BLaER1 treated with 17β-estradiol and CSF1 and Interleukin-3, amounts not matched to agents 10 nM and 100 nM (cell line): Measurements from ENCODE around the gene ODF2.
A peak's percentile ranks its signal among the peaks of the same experiment; 100 is the strongest.
"Not testable (repeated sequence)": the region's sequence is repeated elsewhere in the genome, so short reads cannot be mapped to it uniquely, and the experiment has no call there.

Experiments
- H3K27ac ChIP-seq, 11 experiments: shearing (Covaris generic); formaldehyde crosslinking; 2 replicates each; pipeline ENCODE4 v1.8.1; 2022
- H3K27me3 ChIP-seq, 11 experiments: shearing (Covaris generic); formaldehyde crosslinking; 2 replicates each; pipeline ENCODE4 v1.8.1; 2022
- H3K36me3 ChIP-seq, 11 experiments: shearing (Covaris generic); formaldehyde crosslinking; 2 replicates each; pipeline ENCODE4 v1.8.1; 2022
- H3K4me1 ChIP-seq, 10 experiments: shearing (Covaris generic); formaldehyde crosslinking; 2 replicates each; pipeline ENCODE4 v1.8.1; 2022
- H3K4me2 ChIP-seq, 11 experiments: shearing (Covaris generic); formaldehyde crosslinking; 2 replicates each; pipeline ENCODE4 v1.8.1; 2022
- H3K4me3 ChIP-seq, 10 experiments: shearing (Covaris generic); formaldehyde crosslinking; 2 replicates each; pipeline ENCODE4 v1.8.1; 2022
- H3K9ac ChIP-seq, 11 experiments: shearing (Covaris generic); formaldehyde crosslinking; 2 replicates each; pipeline ENCODE4 v1.8.1; 2022
- H3K9me3 ChIP-seq, 11 experiments: shearing (Covaris generic); formaldehyde crosslinking; replicated peaks in 1 of 11; 2 replicates each; pipeline ENCODE4 v1.8.1; 2022
- H4K20me1 ChIP-seq, 11 experiments: shearing (Covaris generic); formaldehyde crosslinking; 2 replicates each; pipeline ENCODE4 v1.8.1; 2022
- Cebpa-rat ChIP-seq, 11 experiments: shearing (Covaris generic); IDR thresholded peaks; 2 replicates each; pipeline ENCODE4 v1.8.1; 2022

Gene ODF2

GRCh38 chr9:128497824-128498610, 42.2 kb downstream of the ODF2 start:
- peaks cover 14 to 35% (median 32%) of the 10 kb centered on the region in 10 experiments for H3K4me1 ChIP-seq
- H3K27me3 ChIP-seq = no peaks in the 10 kb centered on the region
- H3K27ac ChIP-seq = no peak overlapping the region
- no peak overlapping the region for H3K4me2 ChIP-seq
- TF ChIP-seq Cebpa-rat (IDR thresholded peaks at IDR 0.05) = no peak
- no peak overlapping the region for H3K9ac ChIP-seq
- H3K4me3 ChIP-seq = no peak overlapping the region
- H4K20me1 ChIP-seq = peaks cover 0 to 6% (median 0%) of the 10 kb centered on the region in 11 experiments; a peak in 1 of 22 replicates
- H3K9me3 ChIP-seq = no peaks in the 10 kb centered on the region
- peaks cover 50 to 94% (median 85%) of the 10 kb centered on the region in 11 experiments for H3K36me3 ChIP-seq

GRCh38 chr9:128498911-128499310, 43.1 kb downstream of the ODF2 start:
- Histone ChIP-seq H3K27me3 (no peaks in the 10 kb centered on the region), H3K4me3 (no peak overlapping the region), H3K4me2 (no peak overlapping the region), H3K4me1 (peaks cover 17 to 33% (median 28%) of the 10 kb centered on the region in 10 experiments), H3K27ac (no peak overlapping the region), H3K9me3 (no peaks in the 10 kb centered on the region), H4K20me1 (peaks cover 0 to 6% (median 0%) of the 10 kb centered on the region in 11 experiments; a peak in 1 of 22 replicates), H3K9ac (no peak overlapping the region), H3K36me3 (peaks cover 50 to 88% (median 82%) of the 10 kb centered on the region in 11 experiments)
- no peak for TF ChIP-seq Cebpa-rat (IDR thresholded peaks at IDR 0.05)

DNA sequence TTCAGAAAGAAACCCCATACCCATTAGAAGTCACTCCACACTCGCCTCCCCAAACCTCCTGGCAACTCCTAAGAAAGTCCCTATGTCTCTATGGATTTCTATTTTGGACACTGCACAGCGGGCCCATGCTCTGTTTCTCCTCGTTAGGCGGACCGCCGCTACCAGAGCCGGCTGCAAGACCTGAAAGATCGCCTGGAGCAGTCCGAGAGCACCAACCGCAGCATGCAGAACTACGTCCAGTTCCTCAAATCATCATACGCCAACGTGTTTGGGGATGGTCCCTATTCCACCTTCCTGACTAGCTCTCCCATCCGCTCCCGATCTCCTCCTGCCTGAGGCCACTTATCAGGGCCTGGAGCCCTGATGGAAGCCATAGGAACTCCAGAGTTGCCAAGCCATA, 44.1 kb downstream of the ODF2 start:
- H3K4me1 ChIP-seq = peaks cover 9 to 26% (median 21%) of the 10 kb centered on the region in 10 experiments
- H3K27ac ChIP-seq = no peak overlapping the region
- H3K9me3 ChIP-seq = no peaks in the 10 kb centered on the region
- no peak overlapping the region for H3K9ac ChIP-seq
- no peaks in the 10 kb centered on the region for H3K27me3 ChIP-seq
- H3K4me2 ChIP-seq = no peak overlapping the region
- no peak overlapping the region for H3K4me3 ChIP-seq
- peaks cover 0 to 6% (median 0%) of the 10 kb centered on the region in 11 experiments; a peak in 2 of 22 replicates for H4K20me1 ChIP-seq
- H3K36me3 ChIP-seq = peaks cover 50 to 86% (median 80%) of the 10 kb centered on the region in 11 experiments
- TF ChIP-seq Cebpa-rat (IDR thresholded peaks at IDR 0.05) = no peak

GRCh38 chr9:128503415-128503825, 47.6 kb downstream of the ODF2 start:
- H3K9ac ChIP-seq = peak overlapping the region in 6 of 11 experiments; percentile 79 to 91 (median 89); a peak in 9 of 22 replicates
- peak overlapping the region in 10 of 11 experiments; percentile 79 to 98 (median 84); a peak in 18 of 22 replicates for H3K4me2 ChIP-seq
- not testable (repeated sequence) for H3K4me3 ChIP-seq

GRCh38 chr9:128503870-128504269, 48.1 kb downstream of the ODF2 start:
- peak overlapping the region; percentile 79 to 98 (median 84) for H3K4me2 ChIP-seq
- no peaks in the 10 kb centered on the region for H3K27me3 ChIP-seq
- no peak for TF ChIP-seq Cebpa-rat (IDR thresholded peaks at IDR 0.05)
- peak overlapping the region in 6 of 11 experiments; percentile 45 to 86 (median 81); a peak in 7 of 22 replicates for H3K27ac ChIP-seq
- H4K20me1 ChIP-seq = peaks cover 0 to 22% (median under 1%) of the 10 kb centered on the region in 11 experiments; a peak in 6 of 22 replicates
- H3K9ac ChIP-seq = peak overlapping the region; percentile 79 to 94 (median 88)
- peaks cover 35 to 63% (median 52%) of the 10 kb centered on the region in 11 experiments for H3K36me3 ChIP-seq
- peak overlapping the region; percentile 75 to 92 (median 84) for H3K4me3 ChIP-seq
- no peaks in the 10 kb centered on the region for H3K9me3 ChIP-seq
- H3K4me1 ChIP-seq = peaks cover 20 to 26% (median 23%) of the 10 kb centered on the region in 10 experiments

More at GRCh38 chr9:128503415-128503825, 47.6 kb downstream of the ODF2 start:
- H3K36me3 ChIP-seq = peaks cover 35 to 63% (median 53%) of the 10 kb centered on the region in 11 experiments
- not testable (repeated sequence) for H3K27me3 ChIP-seq, H3K9me3 ChIP-seq
- peaks cover 20 to 26% (median 23%) of the 10 kb centered on the region in 10 experiments for H3K4me1 ChIP-seq
- peak overlapping the region in 1 of 11 experiments; percentile 45; a peak in 1 of 22 replicates for H3K27ac ChIP-seq
- peaks cover 0 to 19% (median 5%) of the 10 kb centered on the region in 11 experiments; a peak in 6 of 22 replicates for H4K20me1 ChIP-seq

GRCh38 chr9:128504485-128505413, 48.9 kb downstream of the ODF2 start, which contains the start of gene GLE1:
Gene GLE1 (plus strand): TSS chr9:128504719. CDS start chr9:128504806, 87 bp downstream.
- H3K9me3 ChIP-seq = no peaks in the 10 kb centered on the region
- H3K27me3 ChIP-seq = no peaks in the 10 kb centered on the region
- H3K4me3 ChIP-seq = peak within 1 kb of the TSS; percentile 75 to 92 (median 84)
- H4K20me1 ChIP-seq = peaks cover 0 to 23% (median 0%) of the 10 kb centered on the region in 11 experiments; a peak in 6 of 22 replicates
- peaks cover 35 to 63% (median 52%) of the 10 kb centered on the region in 11 experiments for H3K36me3 ChIP-seq
- H3K27ac ChIP-seq = peak within 1 kb of the TSS; percentile 72 to 89 (median 82)
- H3K4me1 ChIP-seq = peaks cover 20 to 26% (median 23%) of the 10 kb centered on the region in 10 experiments
- H3K4me2 ChIP-seq = peak within 1 kb of the TSS; percentile 79 to 98 (median 86)
- H3K9ac ChIP-seq = peak within 1 kb of the TSS; percentile 79 to 94 (median 88)
- no peak for TF ChIP-seq Cebpa-rat (IDR thresholded peaks at IDR 0.05)

- Histone ChIP-seq H3K4me2 (peak overlapping the region; percentile 79 to 98 (median 86)), H3K4me1 (peaks cover 20 to 26% (median 23%) of the 10 kb centered on the region in 10 experiments), H3K27ac (peak overlapping the region in 8 of 11 experiments; percentile 72 to 89 (median 80); a peak in 11 of 22 replicates), H4K20me1 (peaks cover 0 to 23% (median 0%) of the 10 kb centered on the region in 11 experiments; a peak in 6 of 22 replicates), H3K9me3 (no peaks in the 10 kb centered on the region), H3K9ac (peak overlapping the region; percentile 79 to 94 (median 88)), H3K36me3 (peaks cover 35 to 63% (median 52%) of the 10 kb centered on the region in 11 experiments), H3K27me3 (no peaks in the 10 kb centered on the region), H3K4me3 (peak overlapping the region; percentile 75 to 92 (median 84))
- no peak for TF ChIP-seq Cebpa-rat (IDR thresholded peaks at IDR 0.05)
These were observed 49.6 kb downstream of the ODF2 start for GRCh38 chr9:128505414-128505765.

DNA sequence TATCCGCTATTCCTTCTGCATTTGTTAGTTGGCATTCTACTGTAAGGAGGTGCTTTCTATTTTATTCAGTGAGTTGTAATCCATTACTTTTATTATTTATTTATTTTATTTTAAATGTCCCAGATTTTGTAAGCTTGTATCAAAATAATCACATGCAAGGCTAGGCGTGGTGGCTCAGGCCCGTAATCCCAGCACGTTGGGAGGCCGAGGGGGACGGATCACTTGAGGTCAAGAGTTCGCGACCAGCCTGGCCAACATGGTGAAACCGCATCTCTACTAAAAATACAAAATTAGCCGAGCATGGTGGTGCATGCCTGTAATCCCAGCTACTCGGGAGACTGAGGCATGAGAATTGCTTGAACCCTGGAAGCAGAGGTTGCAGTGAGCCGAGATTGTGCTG, 50.1 kb downstream of the ODF2 start:
- not testable (repeated sequence) for H3K9me3 ChIP-seq, H3K27me3 ChIP-seq, H3K27ac ChIP-seq
- H3K4me3 ChIP-seq = peak overlapping the region in 9 of 10 experiments; percentile 76 to 92 (median 85); a peak in 14 of 20 replicates
- H3K36me3 ChIP-seq = peaks cover 37 to 63% (median 52%) of the 10 kb centered on the region in 11 experiments
- H3K4me1 ChIP-seq = peaks cover 20 to 26% (median 23%) of the 10 kb centered on the region in 10 experiments
- H4K20me1 ChIP-seq = peaks cover 0 to 23% (median 0%) of the 10 kb centered on the region in 11 experiments; a peak in 6 of 22 replicates
- peak overlapping the region; percentile 79 to 98 (median 86) for H3K4me2 ChIP-seq
- peak overlapping the region in 6 of 11 experiments; percentile 88 to 94 (median 90); a peak in 7 of 22 replicates for H3K9ac ChIP-seq
